Esophagus muscularis mucosa (tissue), 4 donors: ENCODE measurements around the gene EVA1C.
"Not testable (repeated sequence)": the region's sequence is repeated elsewhere in the genome, so short reads cannot be mapped to it uniquely, and the experiment has no call there.

Source experiments
- EP300 ChIP-seq: sonication (generic); formaldehyde crosslinking; IDR thresholded peaks from one replicate; pipeline ENCODE4 v1.6.1; 2017; ENCODE audit warnings: antibody characterized with exemption
- POLR2A ChIP-seq: fragments of 450-650 bp; IDR thresholded peaks from one replicate; pipeline ENCODE4 v1.6.1; 2017; ENCODE audit warnings: antibody characterized with exemption, moderate library complexity, mild to moderate bottlenecking, low read depth
- POLR2AphosphoS5 ChIP-seq, 2 donors: sonication (generic); formaldehyde crosslinking; IDR thresholded peaks; one replicate each; pipeline ENCODE4 v1.6.1; 2017; ENCODE audit warnings: antibody characterized with exemption in 2 of 2
- TF ChIP-seq, protein P1 (sequence below), 3 experiments: fragments of 200-600 bp in 2 of 3; fragments of 450-650 bp in 1 of 3; sonication (generic) in 2 of 3; IDR thresholded peaks; one replicate each; pipeline ENCODE4 v1.5.1; 2017 to 2019; ENCODE audit warnings: antibody characterized with exemption in 3 of 3, mild to moderate bottlenecking in 2 of 3, moderate library complexity in 1 of 3

DNA sequence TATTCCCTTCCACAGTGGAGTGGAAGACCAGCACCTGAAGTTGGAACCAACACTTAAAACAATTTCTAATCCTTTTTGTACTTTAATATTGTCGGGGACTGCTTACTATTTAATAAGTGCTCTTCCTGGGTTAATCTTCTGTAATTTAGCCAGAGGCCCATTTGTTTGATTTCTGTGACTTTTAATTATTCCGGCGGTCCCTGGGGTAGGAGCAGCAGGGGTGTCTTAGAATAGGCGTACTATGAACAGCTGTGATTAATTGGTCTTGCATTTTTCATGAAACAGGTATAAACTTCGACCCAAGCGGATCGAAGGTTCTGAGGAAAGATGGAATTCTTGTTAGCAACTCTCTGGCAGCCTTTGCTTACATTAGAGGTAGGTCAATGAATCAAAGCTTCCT lies 91.1 kb downstream of the EVA1C start:
- not testable (repeated sequence) for TF ChIP-seq POLR2A; POLR2AphosphoS5 (IDR thresholded peaks at IDR 0.05); EP300
- TF ChIP-seq, protein P1, sequence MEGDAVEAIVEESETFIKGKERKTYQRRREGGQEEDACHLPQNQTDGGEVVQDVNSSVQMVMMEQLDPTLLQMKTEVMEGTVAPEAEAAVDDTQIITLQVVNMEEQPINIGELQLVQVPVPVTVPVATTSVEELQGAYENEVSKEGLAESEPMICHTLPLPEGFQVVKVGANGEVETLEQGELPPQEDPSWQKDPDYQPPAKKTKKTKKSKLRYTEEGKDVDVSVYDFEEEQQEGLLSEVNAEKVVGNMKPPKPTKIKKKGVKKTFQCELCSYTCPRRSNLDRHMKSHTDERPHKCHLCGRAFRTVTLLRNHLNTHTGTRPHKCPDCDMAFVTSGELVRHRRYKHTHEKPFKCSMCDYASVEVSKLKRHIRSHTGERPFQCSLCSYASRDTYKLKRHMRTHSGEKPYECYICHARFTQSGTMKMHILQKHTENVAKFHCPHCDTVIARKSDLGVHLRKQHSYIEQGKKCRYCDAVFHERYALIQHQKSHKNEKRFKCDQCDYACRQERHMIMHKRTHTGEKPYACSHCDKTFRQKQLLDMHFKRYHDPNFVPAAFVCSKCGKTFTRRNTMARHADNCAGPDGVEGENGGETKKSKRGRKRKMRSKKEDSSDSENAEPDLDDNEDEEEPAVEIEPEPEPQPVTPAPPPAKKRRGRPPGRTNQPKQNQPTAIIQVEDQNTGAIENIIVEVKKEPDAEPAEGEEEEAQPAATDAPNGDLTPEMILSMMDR (IDR thresholded peaks at IDR 0.05) = not testable (repeated sequence)
